HepG2 (cell line): ENCODE results near the gene COL5A1. TPM values are rescaled to one million over a fixed set of nuclear protein-coding genes. Genes with fewer than 3 reads are reported as not detected.

Source experiments
- ATAC-seq: fragments of 200-7000 bp; cut with Tn5 transposase; 3 replicates; pipeline ENCODE4 v1.9.1; 2020; ENCODE audit warnings: mild to moderate bottlenecking, moderate library complexity
- BruUV-seq: library from RNA; stranded (reverse); fragments of 400-500 nt; replicated peaks from 2 replicates; lab custom pipeline; 2021; lab: Mats Ljungman, UMichigan
- CTCF ChIA-PET: fragments of 300-600 bp; formaldehyde crosslinking; extraction: SDS; loops from one replicate; lab custom pipeline; 2021; ENCODE audit warnings: low total read pairs, inconsistent platforms, low intra/inter-chr PET ratio; lab: Yijun Ruan, JAX
- POLR2A ChIA-PET: fragments of 350-600 bp; sonication (Branson Sonifier 250); formaldehyde crosslinking; loops from one replicate; lab custom pipeline; 2020; ENCODE audit warnings: antibody characterized with exemption, inconsistent platforms; lab: Yijun Ruan, JAX
- DNase-seq: peaks from one replicate; pipeline ENCODE4 v3.0.0-alpha.2; 2015; ENCODE audit warnings: low spot score
- FAIRE-seq: peaks from 3 replicates; lab custom pipeline; 2011; peaks lifted over from hg19 to GRCh38; lab: Jason Lieb, UNC
- H2AFZ ChIP-seq: one replicate; pipeline ENCODE4 v1.6.1; 2011; ENCODE audit warnings: low read length, inconsistent platforms
- H3K27ac ChIP-seq: fragments of 300-600 bp; 3 replicates; pipeline ENCODE4 v1.8.0; 2011; ENCODE audit warnings: mixed run types, mild to moderate bottlenecking, mixed read lengths, low read length, inconsistent platforms; ENCODE audit not compliant: insufficient read depth; ENCODE audit errors: extremely low read length
- H3K27me3 ChIP-seq, 2 experiments: fragments of 200-600 bp in 1 of 2; 2 replicates in 1 of 2; 3 replicates in 1 of 2; pipeline versions ENCODE4 v1.6.0 to v1.8.0; 2011; ENCODE audit warnings: low read length in 2 of 2, mild to moderate bottlenecking in 2 of 2, moderate library complexity in 2 of 2, inconsistent platforms in 1 of 2; ENCODE audit not compliant: insufficient read depth in 2 of 2, control insufficient read depth in 1 of 2
- H3K36me3 ChIP-seq, 2 experiments: fragments of 200-600 bp in 1 of 2; replicated peaks in 1 of 2; 2 replicates in 1 of 2; 3 replicates in 1 of 2; pipeline versions ENCODE4 v1.5.1 to v1.8.0; 2011; ENCODE audit warnings: low read length in 2 of 2, inconsistent platforms in 1 of 2; ENCODE audit not compliant: insufficient read depth in 2 of 2, control insufficient read depth in 1 of 2
- H3K4me1 ChIP-seq: 2 replicates; pipeline ENCODE4 v1.5.1; 2012; ENCODE audit warnings: low read length, inconsistent platforms; ENCODE audit not compliant: insufficient read depth
- H3K4me2 ChIP-seq: 2 replicates; pipeline ENCODE4 v1.6.0; 2011; ENCODE audit warnings: low read depth, low read length, inconsistent platforms
- H3K4me3 ChIP-seq, 3 experiments: fragments of 200-600 bp in 1 of 3; sonication (generic), shearing (Covaris generic) in 1 of 3; replicated peaks in 1 of 3; 2 replicates each; pipeline ENCODE4 v1.5.1; 2011 to 2016; ENCODE audit warnings: low read length in 3 of 3, inconsistent platforms in 2 of 3, low read depth in 2 of 3, mild to moderate bottlenecking in 2 of 3, control low read depth in 1 of 3, mixed read lengths in 1 of 3; ENCODE audit not compliant: insufficient read depth in 1 of 3
- H3K79me2 ChIP-seq: one replicate; pipeline ENCODE4 v1.6.1; 2011; ENCODE audit warnings: low read length, inconsistent platforms; ENCODE audit not compliant: insufficient read depth
- H3K9ac ChIP-seq: 2 replicates; pipeline ENCODE4 v1.6.0; 2011; ENCODE audit warnings: mild to moderate bottlenecking, low read depth, low read length, inconsistent platforms; ENCODE audit not compliant: insufficient read depth
- H3K9me3 ChIP-seq: 2 replicates; pipeline ENCODE4 v1.5.1; 2012; ENCODE audit warnings: mild to moderate bottlenecking, low read length
- H4K20me1 ChIP-seq: 2 replicates; pipeline ENCODE4 v1.6.0; 2011; ENCODE audit warnings: inconsistent platforms, mild to moderate bottlenecking, low read length, moderate library complexity; ENCODE audit not compliant: insufficient read depth
- SRF ChIP-seq: IDR thresholded peaks from 2 replicates; pipeline ENCODE4 v1.6.1; 2011; ENCODE audit warnings: mild to moderate bottlenecking, low read depth, low read length, moderate library complexity
- ZBTB3 ChIP-seq: sonication (generic); formaldehyde crosslinking; IDR thresholded peaks from 2 replicates; pipeline ENCODE4 v1.4.0; 2020; ENCODE audit warnings: low read depth, mild to moderate bottlenecking, moderate library complexity, missing genetic modification reagents, borderline replicate concordance
- ZKSCAN8 ChIP-seq: IDR thresholded peaks from 2 replicates; pipeline ENCODE4 v1.6.1; 2016; ENCODE audit warnings: borderline replicate concordance, missing genetic modification reagents, missing compliant biosample characterization
- ZNF484 ChIP-seq: sonication (generic); formaldehyde crosslinking; IDR thresholded peaks from 2 replicates; pipeline ENCODE4 v1.5.1; 2020; ENCODE audit warnings: mild to moderate bottlenecking, low read depth, missing genetic modification reagents, borderline replicate concordance
- ZNF569 ChIP-seq: sonication (generic); formaldehyde crosslinking; IDR thresholded peaks from 2 replicates; pipeline ENCODE4 v1.5.0; 2020; ENCODE audit warnings: mild to moderate bottlenecking, missing genetic modification reagents, moderate library complexity, borderline replicate concordance
- WGBS: methylation state at CpG from one replicate; pipeline ENCODE4 v1.1.6; 2017; ENCODE audit warnings: low lambda C conversion rate; 5-methylcytosine and 5-hydroxymethylcytosine counted together
- in situ Hi-C: cut with HindIII; loops from 2 replicates; pipeline ENCODE4 v1.10.0; 2017; ENCODE audit warnings: low pct_unique_long_range_greater_than_20kb; ENCODE audit not compliant: extremely low pct_ligation_motif_present
- intact Hi-C: fragments of 100-400 bp; cut with micrococcal nuclease; formaldehyde crosslinking; loops from one replicate; pipeline ENCODE4 v1.10.0; 2022; ENCODE audit not compliant: unreplicated experiment
- polyA plus RNA-seq, 8 experiments: library from polyadenylated mRNA; depleted of rRNA in 3 of 8; stranded (reverse) in 7 of 8; unstranded in 1 of 8; fragments of >200 nt; fragmentation: Illumina TruSeq in 4 of 8; extraction: Trizol in 4 of 8; gene quantifications; 2 replicates each; pipeline versions ENCODE4 v1.2.1 to v1.2.3, GENCODE V29; 2011 to 2016; ENCODE audit warnings: low read depth in 4 of 8, missing spikeins in 1 of 8, mixed read lengths in 1 of 8; ENCODE audit not compliant: insufficient read depth in 1 of 8
- total RNA-seq, 5 experiments: library from RNA; depleted of rRNA; stranded (reverse); fragments of >200 nt; fragmentation: Illumina TruSeq; extraction: Trizol; gene quantifications; 2 replicates each; pipeline ENCODE4 v1.2.3, GENCODE V29; 2016; ENCODE audit warnings: low read depth in 1 of 5
- TF ChIP-seq, protein P1 (sequence below): sonication (generic); formaldehyde crosslinking; IDR thresholded peaks from 2 replicates; pipeline ENCODE4 v1.8.0; 2022; ENCODE audit warnings: missing genetic modification reagents, mild to moderate bottlenecking, moderate library complexity, borderline replicate concordance
- TF ChIP-seq, protein P2 (sequence below): sonication (generic); formaldehyde crosslinking; conservative IDR thresholded peaks from 2 replicates; pipeline ENCODE4 v1.8.1; 2023; ENCODE audit warnings: missing genetic modification reagents

COL5A1 gene
- total and polyA plus RNA-seq, 2 of the 13 experiments (the other 11 are each of a cell fraction or from before 2014, with no cell fraction given) = not detected

DNA sequence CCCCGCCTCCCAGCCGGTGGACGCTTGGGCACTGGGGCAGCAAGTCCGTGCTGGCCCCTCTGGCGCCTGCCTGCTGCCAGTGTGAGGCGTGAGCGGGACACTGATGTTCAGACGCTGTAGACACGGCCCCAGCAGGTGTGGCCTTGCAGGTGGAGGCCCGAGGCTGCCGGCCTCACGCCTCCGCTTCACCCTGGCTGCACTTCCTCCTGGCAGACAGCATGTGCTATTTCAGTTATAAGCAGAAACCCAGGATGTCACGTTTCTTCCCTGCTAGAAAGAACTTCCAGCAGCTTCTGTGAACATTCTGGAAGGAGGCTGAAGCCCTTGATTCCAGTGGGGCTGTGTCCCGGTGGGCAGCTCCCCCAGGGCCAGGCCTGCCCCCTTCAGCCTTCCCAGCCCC, 124.2 kb downstream of the COL5A1 start:
- ATAC-seq = no peak
- Histone ChIP-seq H2AFZ (no peak overlapping the region), H4K20me1 (no peaks in the 10 kb centered on the region), H3K27ac (no peak overlapping the region), H3K9me3 (no peaks in the 10 kb centered on the region), H3K36me3 (no peaks in the 10 kb centered on the region), H3K27me3 (peaks cover 6 to 62% of the 10 kb centered on the region in 2 experiments; a peak in 4 of 5 replicates), H3K4me1 (no peaks in the 10 kb centered on the region), H3K9ac (no peak overlapping the region), H3K4me2 (no peak overlapping the region), H3K4me3 (no peak overlapping the region), H3K79me2 (no peaks in the 10 kb centered on the region)
- TF ChIP-seq ZBTB3 (CRISPR knock-in tag) (no peak), SRF (no peak), ZNF569 (no peak)
- TF ChIP-seq, protein P1, sequence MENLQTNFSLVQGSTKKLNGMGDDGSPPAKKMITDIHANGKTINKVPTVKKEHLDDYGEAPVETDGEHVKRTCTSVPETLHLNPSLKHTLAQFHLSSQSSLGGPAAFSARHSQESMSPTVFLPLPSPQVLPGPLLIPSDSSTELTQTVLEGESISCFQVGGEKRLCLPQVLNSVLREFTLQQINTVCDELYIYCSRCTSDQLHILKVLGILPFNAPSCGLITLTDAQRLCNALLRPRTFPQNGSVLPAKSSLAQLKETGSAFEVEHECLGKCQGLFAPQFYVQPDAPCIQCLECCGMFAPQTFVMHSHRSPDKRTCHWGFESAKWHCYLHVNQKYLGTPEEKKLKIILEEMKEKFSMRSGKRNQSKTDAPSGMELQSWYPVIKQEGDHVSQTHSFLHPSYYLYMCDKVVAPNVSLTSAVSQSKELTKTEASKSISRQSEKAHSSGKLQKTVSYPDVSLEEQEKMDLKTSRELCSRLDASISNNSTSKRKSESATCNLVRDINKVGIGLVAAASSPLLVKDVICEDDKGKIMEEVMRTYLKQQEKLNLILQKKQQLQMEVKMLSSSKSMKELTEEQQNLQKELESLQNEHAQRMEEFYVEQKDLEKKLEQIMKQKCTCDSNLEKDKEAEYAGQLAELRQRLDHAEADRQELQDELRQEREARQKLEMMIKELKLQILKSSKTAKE (CRISPR knock-in tag) = no peak
- intact Hi-C loops = no loop called here
- no peak for DNase-seq
- no peak for FAIRE-seq
- ChIA-PET CTCF (no interaction called here), POLR2A (no interaction called here)
- no TSS peak for BruUV-seq
- in situ Hi-C loops = no loop called here
- 13% methylated on average over 9 of the region's 15 CpGs for WGBS

DNA sequence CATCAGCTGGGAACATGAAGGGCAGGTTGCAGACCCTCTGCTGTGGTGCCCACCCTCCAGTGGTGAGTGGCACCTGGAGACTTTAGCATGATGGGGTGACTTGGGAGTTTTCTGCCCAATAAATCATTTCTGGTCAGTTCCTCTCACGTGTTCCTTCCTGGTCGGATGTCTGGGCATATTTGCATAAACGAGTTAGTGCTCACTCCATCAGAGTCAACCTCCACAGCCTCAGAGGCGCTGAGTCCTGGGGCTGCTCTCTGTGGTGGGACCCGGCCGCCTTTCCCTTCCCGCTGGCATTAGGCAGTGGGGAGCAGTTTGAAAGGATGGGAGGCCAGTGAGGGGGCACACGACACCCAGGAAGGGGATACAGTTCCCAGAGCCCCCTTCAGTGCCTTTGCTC, 125.0 kb downstream of the COL5A1 start:
- H3K27me3 ChIP-seq = peaks cover 8 to 70% of the 10 kb centered on the region in 2 experiments; a peak in 4 of 5 replicates
- H3K9me3 ChIP-seq = no peaks in the 10 kb centered on the region
- in situ Hi-C loops = no loop called here
- no peaks in the 10 kb centered on the region for H3K4me1 ChIP-seq
- H3K36me3 ChIP-seq = no peaks in the 10 kb centered on the region
- no peak for ATAC-seq
- no peak overlapping the region for H3K4me3 ChIP-seq
- H2AFZ ChIP-seq = no peak overlapping the region
- H3K27ac ChIP-seq = no peak overlapping the region
- intact Hi-C loops = no loop called here
- H3K4me2 ChIP-seq = no peak overlapping the region
- H3K9ac ChIP-seq = no peak overlapping the region
- no peak for TF ChIP-seq ZNF484
- no peak for TF ChIP-seq ZKSCAN8 (CRISPR knock-in tag)
- TF ChIP-seq, protein P2, sequence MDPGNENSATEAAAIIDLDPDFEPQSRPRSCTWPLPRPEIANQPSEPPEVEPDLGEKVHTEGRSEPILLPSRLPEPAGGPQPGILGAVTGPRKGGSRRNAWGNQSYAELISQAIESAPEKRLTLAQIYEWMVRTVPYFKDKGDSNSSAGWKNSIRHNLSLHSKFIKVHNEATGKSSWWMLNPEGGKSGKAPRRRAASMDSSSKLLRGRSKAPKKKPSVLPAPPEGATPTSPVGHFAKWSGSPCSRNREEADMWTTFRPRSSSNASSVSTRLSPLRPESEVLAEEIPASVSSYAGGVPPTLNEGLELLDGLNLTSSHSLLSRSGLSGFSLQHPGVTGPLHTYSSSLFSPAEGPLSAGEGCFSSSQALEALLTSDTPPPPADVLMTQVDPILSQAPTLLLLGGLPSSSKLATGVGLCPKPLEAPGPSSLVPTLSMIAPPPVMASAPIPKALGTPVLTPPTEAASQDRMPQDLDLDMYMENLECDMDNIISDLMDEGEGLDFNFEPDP (CRISPR knock-in tag) = no peak
- no TSS peak for BruUV-seq
- H3K79me2 ChIP-seq = no peaks in the 10 kb centered on the region
- no CpG with 5 or more reads among the region's 8 CpGs for WGBS
- H4K20me1 ChIP-seq = no peaks in the 10 kb centered on the region
- POLR2A ChIA-PET = no interaction called here
- no peak for DNase-seq
- CTCF ChIA-PET = no interaction called here
- FAIRE-seq = no peak
